ENCODE measurements around the gene UBAP1L.

DNA sequence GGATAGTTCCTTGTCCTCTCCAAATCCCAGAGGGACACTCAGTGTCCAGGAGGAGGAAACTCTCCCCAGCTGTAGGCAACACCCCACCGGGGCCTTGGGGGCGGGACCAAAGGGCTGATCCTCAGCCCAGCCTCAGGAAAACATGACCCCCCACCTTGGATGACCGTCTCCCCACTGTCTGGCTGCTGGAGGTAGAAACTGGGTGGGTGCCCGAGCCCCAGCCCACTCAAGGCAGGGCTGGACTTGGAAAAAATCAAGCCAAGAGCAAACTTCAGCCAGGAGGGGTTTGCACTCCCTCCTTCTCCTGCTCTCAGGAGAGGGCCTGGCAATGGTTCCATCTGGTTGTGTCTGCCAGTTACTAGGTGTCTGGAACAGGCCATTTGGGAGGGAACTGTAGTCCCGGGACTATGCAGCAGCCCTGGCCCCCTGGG lies 43.6 kb downstream of the UBAP1L start:
- no peak for TF ChIP-seq POLR2A (IDR thresholded peaks at IDR 0.05)
- TF ChIP-seq, protein P1, sequence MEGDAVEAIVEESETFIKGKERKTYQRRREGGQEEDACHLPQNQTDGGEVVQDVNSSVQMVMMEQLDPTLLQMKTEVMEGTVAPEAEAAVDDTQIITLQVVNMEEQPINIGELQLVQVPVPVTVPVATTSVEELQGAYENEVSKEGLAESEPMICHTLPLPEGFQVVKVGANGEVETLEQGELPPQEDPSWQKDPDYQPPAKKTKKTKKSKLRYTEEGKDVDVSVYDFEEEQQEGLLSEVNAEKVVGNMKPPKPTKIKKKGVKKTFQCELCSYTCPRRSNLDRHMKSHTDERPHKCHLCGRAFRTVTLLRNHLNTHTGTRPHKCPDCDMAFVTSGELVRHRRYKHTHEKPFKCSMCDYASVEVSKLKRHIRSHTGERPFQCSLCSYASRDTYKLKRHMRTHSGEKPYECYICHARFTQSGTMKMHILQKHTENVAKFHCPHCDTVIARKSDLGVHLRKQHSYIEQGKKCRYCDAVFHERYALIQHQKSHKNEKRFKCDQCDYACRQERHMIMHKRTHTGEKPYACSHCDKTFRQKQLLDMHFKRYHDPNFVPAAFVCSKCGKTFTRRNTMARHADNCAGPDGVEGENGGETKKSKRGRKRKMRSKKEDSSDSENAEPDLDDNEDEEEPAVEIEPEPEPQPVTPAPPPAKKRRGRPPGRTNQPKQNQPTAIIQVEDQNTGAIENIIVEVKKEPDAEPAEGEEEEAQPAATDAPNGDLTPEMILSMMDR (IDR thresholded peaks at IDR 0.05): no peak
